HG02870 (cell line): ENCODE measurements around the gene YPEL4.

Source experiments
- ATAC-seq: cut with Tn5 transposase; IDR thresholded peaks from one replicate; pipeline ENCODE4 v1.9.1; 2021; ENCODE audit warnings: mild to moderate bottlenecking, moderate library complexity; ENCODE audit not compliant: unreplicated experiment

Gene YPEL4

DNA sequence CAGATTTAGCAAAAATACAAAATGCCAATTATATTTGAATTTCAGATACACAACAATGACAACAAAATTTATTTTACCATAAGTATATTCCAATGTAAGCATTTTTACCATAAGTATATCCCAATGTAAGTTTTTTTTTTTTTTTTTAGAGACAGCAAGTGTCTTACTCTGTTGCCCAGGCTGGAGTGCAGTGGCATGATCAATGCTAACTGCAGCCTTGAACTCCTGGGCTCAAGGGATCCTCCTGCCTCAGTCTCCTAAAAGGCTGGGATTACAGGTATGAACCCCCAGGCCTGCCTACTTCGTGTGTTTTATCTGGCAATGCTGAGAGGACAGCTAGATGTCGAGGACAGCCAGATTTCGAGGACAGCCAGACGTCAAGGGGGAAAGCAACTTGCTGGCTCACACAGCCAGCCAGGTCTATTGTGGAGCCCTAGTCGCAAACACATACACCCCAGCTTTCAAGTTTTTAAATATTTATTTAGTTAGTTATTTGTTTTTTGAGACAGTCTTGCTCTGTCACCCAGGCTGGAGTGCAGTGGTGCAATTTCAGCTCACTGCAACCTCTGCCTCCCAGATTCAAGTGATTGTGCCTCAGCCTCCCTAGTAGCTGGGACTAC lies 53.3 kb downstream of the YPEL4 start:
- no peak for ATAC-seq
